Psoas muscle (tissue), 8 donors: ENCODE results near the gene ODC1. TPM values are rescaled to one million over a fixed set of nuclear protein-coding genes. Genes with fewer than 3 reads are reported as not detected.

Source experiments
- ATAC-seq, 4 donors: fragments of 200-7000 bp; cut with Tn5 transposase; one replicate each; pipeline ENCODE4 v1.9.1; 2020; ENCODE audit warnings: moderate library complexity in 3 of 4, mild to moderate bottlenecking in 2 of 4
- DNase-seq, 2 donors: peaks; one replicate each; pipeline ENCODE4 v3.0.0-alpha.2; 2020
- H3K27ac ChIP-seq: fragments of 200-600 bp; one replicate; pipeline ENCODE4 v1.8.0; 2022
- H3K27me3 ChIP-seq, 3 donors: fragments of 200-600 bp in 1 of 3; one replicate each; pipeline versions ENCODE4 v1.6.1 to v1.8.0; 2013 to 2022; ENCODE audit warnings: low read length in 2 of 3, mild to moderate bottlenecking in 2 of 3, moderate library complexity in 1 of 3; ENCODE audit not compliant: insufficient read depth in 3 of 3
- H3K36me3 ChIP-seq, 2 donors: fragments of 200-600 bp in 1 of 2; one replicate each; pipeline versions ENCODE4 v1.6.1 to v1.8.0; 2013 to 2022; ENCODE audit warnings: low read depth in 1 of 2, mild to moderate bottlenecking in 1 of 2, moderate library complexity in 1 of 2; ENCODE audit not compliant: insufficient read depth in 1 of 2
- H3K4me1 ChIP-seq: fragments of 200-600 bp; one replicate; pipeline ENCODE4 v1.8.0; 2022
- H3K4me3 ChIP-seq: fragments of 200-600 bp; one replicate; pipeline ENCODE4 v1.8.0; 2022; ENCODE audit warnings: mild to moderate bottlenecking
- H3K9me3 ChIP-seq: fragments of 200-600 bp; one replicate; pipeline ENCODE4 v1.8.0; 2022
- WGBS, 3 donors: extraction: QIAGEN DNeasy Blood & Tissue Kit; methylation state at CpG; one replicate each; pipeline versions ENCODE4 v1.1.6 to v1.1.7; 2013; 5-methylcytosine and 5-hydroxymethylcytosine counted together
- intact Hi-C, 2 donors: fragments of 100-400 bp; cut with DNase I; formaldehyde crosslinking; loops; one replicate each; pipeline versions ENCODE4 v1.11.0 to v1.14.2; 2022
- polyA plus RNA-seq, 3 donors: library from polyadenylated mRNA; stranded (reverse); fragments of 200-250 nt; gene quantifications; one replicate each; pipeline ENCODE4 v1.2.3, GENCODE V29; 2013
- total RNA-seq, 4 donors: library from RNA; stranded (reverse); fragmentation: NEBNext Ultra II Directional in 2 of 4; extraction: Animal tissue kit (Norgen Biotek cat#: 25700) in 2 of 4; gene quantifications; one replicate each; pipeline versions ENCODE4 v1.2.1 to v1.2.4, GENCODE V29; 2021 to 2023
- TF ChIP-seq, protein P1 (sequence below): fragments of 200-600 bp; IDR thresholded peaks from one replicate; pipeline ENCODE4 v1.8.0; 2022; ENCODE audit warnings: antibody characterized with exemption
- donor health status: healthy with polysubstance abuse.
- donor health status: DM: no; HTN: no; CAD: no; lungs with moderate emphysema.
- donor health status: Bipolar disorder and iron deficiency.
- donor health status: healthy.
- donor health status: DM: yes; HTN: yes; CAD: no.
- donor health status: DM: no; HTN: no; CAD: no.
- donor health status: DM: no; HTN: no; CAD: no.
- donor health status: DM: yes; HTN: yes; CAD: no.

The ODC1 gene
- total and polyA plus RNA-seq, 7 donors: 56.8 to 226 (median 106) TPM

DNA sequence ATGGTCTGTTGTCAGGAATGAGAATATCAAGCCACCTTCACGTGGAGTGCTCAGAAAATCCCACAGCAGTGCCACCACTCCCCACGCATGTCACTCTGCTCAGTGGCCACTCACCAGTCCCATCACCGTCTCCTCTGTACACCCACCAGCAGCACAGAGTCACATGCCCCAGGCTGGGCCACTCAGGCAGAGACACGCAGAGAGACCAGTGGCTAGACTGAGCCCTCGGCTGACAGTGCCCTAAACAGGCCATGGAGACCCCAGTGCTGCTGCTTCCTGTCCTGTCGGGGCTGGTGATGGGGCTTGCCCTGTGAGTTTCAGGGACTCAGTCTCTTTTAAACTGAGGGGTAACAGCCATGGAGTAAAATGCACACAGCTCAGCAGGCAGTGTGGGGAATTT lies 25.9 kb downstream of the ODC1 start:
- Histone ChIP-seq H3K36me3 (peaks cover 0 to 8% of the 10 kb centered on the region in 2 donors), H3K27me3 (peaks cover 0 to 2% (median 0%) of the 10 kb centered on the region in 3 donors), H3K4me1 (no peaks in the 10 kb centered on the region), H3K9me3 (no peaks in the 10 kb centered on the region), H3K4me3 (no peak overlapping the region), H3K27ac (no peak overlapping the region)
- WGBS, 3 donors: 87 to 95% (median 94%) methylated on average over 6 of the region's 6 CpGs
- no peak for ATAC-seq
- DNase-seq: no peak
- intact Hi-C loops: no loop called here
- TF ChIP-seq, protein P1, sequence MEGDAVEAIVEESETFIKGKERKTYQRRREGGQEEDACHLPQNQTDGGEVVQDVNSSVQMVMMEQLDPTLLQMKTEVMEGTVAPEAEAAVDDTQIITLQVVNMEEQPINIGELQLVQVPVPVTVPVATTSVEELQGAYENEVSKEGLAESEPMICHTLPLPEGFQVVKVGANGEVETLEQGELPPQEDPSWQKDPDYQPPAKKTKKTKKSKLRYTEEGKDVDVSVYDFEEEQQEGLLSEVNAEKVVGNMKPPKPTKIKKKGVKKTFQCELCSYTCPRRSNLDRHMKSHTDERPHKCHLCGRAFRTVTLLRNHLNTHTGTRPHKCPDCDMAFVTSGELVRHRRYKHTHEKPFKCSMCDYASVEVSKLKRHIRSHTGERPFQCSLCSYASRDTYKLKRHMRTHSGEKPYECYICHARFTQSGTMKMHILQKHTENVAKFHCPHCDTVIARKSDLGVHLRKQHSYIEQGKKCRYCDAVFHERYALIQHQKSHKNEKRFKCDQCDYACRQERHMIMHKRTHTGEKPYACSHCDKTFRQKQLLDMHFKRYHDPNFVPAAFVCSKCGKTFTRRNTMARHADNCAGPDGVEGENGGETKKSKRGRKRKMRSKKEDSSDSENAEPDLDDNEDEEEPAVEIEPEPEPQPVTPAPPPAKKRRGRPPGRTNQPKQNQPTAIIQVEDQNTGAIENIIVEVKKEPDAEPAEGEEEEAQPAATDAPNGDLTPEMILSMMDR: no peak

DNA sequence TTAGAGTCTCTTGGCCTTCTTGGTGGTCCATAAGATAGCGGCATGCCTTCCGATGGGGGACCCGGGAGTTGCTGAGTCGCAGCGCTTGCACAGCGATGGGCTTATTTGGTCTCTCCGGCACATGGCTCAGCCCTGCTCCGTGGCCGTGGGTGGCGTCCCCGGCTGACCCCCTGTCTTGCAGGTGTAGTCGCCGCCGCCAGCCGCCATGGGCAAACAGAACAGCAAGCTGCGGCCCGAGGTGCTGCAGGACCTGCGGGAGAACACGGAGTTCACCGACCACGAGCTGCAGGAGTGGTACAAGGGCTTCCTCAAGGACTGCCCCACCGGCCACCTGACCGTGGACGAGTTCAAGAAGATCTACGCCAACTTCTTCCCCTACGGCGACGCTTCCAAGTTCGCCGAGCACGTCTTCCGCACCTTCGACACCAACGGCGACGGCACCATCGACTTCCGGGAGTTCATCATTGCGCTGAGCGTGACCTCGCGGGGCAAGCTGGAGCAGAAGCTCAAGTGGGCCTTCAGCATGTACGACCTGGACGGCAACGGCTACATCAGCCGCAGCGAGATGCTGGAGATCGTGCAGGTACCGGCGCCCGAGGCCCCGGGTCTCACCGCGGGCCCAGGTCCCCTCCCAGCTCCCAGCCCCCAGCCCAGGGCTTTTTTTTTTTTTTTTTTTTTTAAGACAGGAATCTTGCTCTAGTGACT lies 28.4 kb downstream of the ODC1 start:
- no peak overlapping the region for H3K27ac ChIP-seq
- intact Hi-C loops: no loop called here
- TF ChIP-seq, protein P1: no peak
- H3K4me1 ChIP-seq: no peaks in the 10 kb centered on the region
- no peak for DNase-seq
- peaks cover 0 to 8% of the 10 kb centered on the region in 2 donors for H3K36me3 ChIP-seq
- peaks cover 0 to 2% (median 0%) of the 10 kb centered on the region in 3 donors for H3K27me3 ChIP-seq
- 94 to 96% (median 95%) methylated on average over 54 of the region's 54 CpGs for WGBS, 3 donors
- H3K4me3 ChIP-seq: no peak overlapping the region
- H3K9me3 ChIP-seq: no peaks in the 10 kb centered on the region
- no peak for ATAC-seq

DNA sequence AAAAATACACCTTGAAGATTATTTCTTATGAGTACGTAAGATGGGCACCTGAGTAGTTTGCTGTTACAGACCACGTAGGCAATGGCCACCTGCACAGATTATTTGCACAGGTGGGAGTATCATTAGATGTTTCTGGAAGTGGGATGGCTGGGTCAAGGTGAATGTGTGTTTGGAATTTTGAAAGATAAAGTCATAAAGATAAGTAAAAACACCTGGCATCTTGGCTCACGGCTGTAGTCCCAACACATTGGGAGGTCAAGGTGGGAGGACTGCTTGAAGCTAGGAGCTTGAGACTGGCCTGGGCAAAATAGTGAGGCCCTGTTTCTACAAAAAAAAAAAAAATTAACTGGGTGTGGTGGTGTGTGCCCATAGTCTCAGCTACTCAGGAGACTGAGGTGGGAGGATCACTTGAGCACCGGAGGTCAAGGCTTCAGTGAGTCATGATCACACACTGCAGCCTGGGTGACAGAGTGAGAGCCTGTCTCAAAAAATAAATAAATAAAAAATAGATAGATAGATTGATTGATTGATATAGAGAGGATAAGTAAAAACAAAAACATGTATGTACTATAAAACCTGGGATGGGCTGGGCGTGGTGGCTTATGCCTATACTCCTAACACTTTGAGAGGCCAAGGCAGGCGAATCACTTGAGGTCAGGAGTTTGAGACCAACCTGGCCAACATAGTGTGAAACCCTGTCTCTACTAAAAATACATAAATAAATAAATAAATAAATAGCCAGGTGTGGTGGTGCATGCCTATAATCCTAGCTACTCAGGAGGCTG lies 30.4 kb downstream of the ODC1 start:
- Histone ChIP-seq H3K27ac (no peak overlapping the region), H3K9me3 (no peaks in the 10 kb centered on the region), H3K4me1 (no peaks in the 10 kb centered on the region), H3K27me3 (peaks cover 0 to 2% (median 0%) of the 10 kb centered on the region in 3 donors), H3K4me3 (no peak overlapping the region), H3K36me3 (peaks cover 0 to 4% of the 10 kb centered on the region in 2 donors)
- ATAC-seq (no peak), DNase-seq (no peak)
- intact Hi-C loops: no loop called here
- TF ChIP-seq, protein P1: no peak
- WGBS, 3 donors: 96 to 99% (median 96%) methylated on average over 5 to 6 of the region's 6 CpGs

DNA sequence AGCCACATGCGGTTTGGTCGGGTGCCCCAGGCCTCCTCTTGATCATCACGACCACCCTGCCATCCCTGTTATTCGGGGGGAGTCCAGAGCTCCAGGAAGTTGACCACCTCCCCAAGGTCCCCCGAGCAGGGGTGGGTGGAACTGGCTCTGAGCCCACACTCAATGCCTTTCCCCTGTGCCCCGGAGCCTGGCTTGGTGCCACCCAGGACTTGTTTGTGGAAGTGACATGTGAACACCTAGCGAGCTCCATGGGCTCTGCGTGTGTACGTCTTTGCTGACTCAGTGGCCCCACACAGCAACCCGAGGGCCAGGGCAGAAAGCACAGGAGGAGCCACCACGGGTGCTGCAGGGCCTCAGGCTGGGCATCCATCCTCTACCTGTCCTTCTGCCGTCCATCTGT lies 32.5 kb downstream of the ODC1 start:
- H3K27ac ChIP-seq: no peak overlapping the region
- intact Hi-C loops: no loop called here

More for the DNA sequence above, 32.5 kb downstream of the ODC1 start:
- 76 to 80% (median 76%) methylated on average over 12 of the region's 12 CpGs for WGBS, 3 donors
- Histone ChIP-seq H3K9me3 (no peaks in the 10 kb centered on the region), H3K4me1 (no peaks in the 10 kb centered on the region), H3K27me3 (no peaks in the 10 kb centered on the region), H3K4me3 (no peak overlapping the region), H3K36me3 (peaks cover 0 to 4% of the 10 kb centered on the region in 2 donors)
- ATAC-seq (no peak), DNase-seq (no peak)
- TF ChIP-seq, protein P1: no peak
